ENCODE data around the gene KIF13A.
"Not testable (repeated sequence)": the region's sequence is repeated elsewhere in the genome, so short reads cannot be mapped to it uniquely, and the experiment has no call there.

Gene KIF13A

DNA sequence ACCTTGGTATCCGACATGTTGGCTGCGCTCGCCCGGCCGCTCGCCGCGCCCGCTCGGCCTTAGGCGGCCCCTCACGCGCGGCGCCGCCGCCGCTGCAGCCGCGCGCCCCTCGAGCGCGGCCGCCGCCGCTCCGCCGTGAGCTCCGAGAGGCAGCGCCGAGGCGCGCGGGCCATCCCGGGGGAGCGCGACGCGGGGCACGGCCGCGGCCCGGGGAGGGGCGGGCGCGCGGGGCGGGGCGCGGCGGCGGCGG, at the start of gene KIF13A:
Gene KIF13A (minus strand): TSS at position 189 of the 250 bp plus-strand sequence. CDS start 172 bp downstream, at position 17.
- DNase-seq (ENCODE audit: low read depth) = no peak

GRCh38 chr6:18036781-18037180, 49.3 kb upstream of the KIF13A start:
- DNase-seq (ENCODE audit: low read depth) = no peak

DNA sequence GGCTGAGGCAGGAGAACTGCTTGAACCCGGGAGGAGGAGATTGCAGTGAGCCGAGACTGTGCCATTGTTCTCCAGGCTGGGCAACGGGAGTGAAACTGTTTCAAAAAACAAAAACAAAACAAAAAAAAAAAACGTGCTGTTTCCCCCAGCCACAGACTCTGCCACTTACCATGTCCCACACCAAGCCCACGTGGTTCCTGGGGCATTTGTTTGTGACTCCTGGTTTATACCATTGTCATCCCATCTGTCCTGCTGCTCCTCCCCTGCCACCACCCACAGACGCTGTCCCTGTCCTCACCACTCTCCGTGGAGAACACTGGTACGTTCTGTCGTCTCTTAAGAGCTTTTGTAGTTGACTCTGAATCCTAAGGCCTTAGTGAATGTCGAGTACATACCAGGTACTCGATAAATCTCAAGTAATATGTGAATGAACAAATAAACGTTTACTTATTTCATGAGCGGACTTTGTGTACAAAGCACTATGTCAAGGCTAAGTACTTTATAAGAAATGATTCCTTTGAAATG, 48.0 kb upstream of the KIF13A start:
- no peak for DNase-seq (ENCODE audit: low read depth)

GRCh38 chr6:18034798-18035202, 47.4 kb upstream of the KIF13A start:
- no peak for DNase-seq (ENCODE audit: low read depth)

GRCh38 chr6:18031680-18032256, 44.3 kb upstream of the KIF13A start:
- no peak for DNase-seq (ENCODE audit: low read depth)

- no peak for DNase-seq (ENCODE audit: low read depth)
These were observed 43.8 kb upstream of the KIF13A start for GRCh38 chr6:18031189-18031588.

DNA sequence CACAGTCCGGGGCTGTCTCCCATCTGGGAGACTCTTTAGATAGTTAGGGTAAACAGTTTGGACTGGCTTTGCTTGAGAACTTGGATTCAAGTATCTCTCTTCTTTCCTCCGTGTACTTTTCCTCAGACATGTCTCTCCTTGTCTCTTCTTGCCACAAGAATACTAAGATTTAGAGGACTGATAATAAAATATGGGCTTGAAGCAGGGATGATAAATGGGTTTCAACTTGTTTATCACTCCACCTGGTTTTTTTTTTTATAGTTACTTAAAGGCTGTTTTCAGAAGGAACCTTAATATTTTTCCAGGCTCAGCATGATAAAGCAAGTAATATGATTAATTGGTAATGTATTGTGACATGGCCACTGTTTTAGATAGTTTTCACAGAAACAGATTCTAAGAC, 40.9 kb upstream of the KIF13A start:
- no peak for DNase-seq (ENCODE audit: low read depth)

- no peak for DNase-seq (ENCODE audit: low read depth)
These were observed 38.2 kb upstream of the KIF13A start for GRCh38 chr6:18025596-18025995.

GRCh38 chr6:18024876-18025275, 37.4 kb upstream of the KIF13A start:
- no peak for DNase-seq (ENCODE audit: low read depth)

DNA sequence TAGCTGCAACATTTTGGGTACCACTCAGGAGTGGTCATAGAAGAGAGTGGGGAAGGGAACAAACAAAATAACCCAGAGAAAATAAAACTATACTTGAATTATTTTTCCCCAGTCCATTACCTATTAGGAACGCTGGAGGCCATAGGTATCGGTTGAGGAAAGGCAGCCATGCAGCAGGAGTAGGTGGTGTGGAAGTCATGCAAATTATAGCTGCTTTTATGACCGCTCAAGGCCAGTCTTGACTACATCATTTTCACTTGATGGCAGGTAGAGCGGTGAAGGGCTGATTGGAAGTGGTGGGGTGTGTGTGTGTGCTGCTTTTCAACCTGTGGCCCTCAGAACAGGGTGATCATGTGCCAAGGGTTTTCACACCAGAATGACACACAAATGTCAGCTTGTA, 36.5 kb upstream of the KIF13A start:
- no peak for DNase-seq (ENCODE audit: low read depth)

- DNase-seq (ENCODE audit: low read depth) = peak; percentile 17
These were observed 35.2 kb upstream of the KIF13A start for GRCh38 chr6:18022398-18023231.

DNA sequence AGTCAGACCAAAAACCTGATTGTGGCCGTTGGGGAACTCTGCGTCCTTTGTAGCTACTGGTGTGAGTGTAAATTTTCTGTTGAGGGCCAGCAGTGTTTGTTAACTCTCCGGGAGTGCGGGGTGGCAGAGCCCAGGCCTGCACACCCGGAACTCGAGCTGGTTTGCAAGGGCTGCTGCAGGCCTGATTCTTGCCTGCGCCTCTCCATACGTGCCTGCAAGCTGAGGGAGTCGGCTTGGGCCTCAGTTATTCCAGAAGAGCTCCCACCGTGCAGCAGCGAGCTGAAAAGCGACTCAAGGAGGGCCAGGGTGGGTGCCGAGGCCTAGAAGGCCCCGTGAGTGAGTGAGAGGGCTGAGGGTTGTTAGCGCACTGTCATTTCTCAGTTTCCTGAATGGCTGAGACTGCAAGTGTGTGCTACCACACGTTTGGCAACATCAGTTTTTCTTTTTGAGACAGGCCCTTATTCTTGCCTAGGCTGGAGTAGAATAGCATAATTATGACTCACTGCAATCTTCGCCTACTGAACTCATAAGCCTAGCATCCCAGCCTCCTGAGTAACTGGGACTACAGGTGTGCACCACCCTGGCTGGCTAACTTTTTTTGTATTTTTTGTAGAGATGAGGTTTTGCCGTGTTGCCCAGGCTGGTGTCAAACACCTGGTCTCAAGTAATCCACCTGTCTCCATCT, 33.9 kb upstream of the KIF13A start:
- DNase-seq (ENCODE audit: low read depth) = no peak

GRCh38 chr6:18020545-18020944, 33.1 kb upstream of the KIF13A start:
- not testable (repeated sequence) for DNase-seq (ENCODE audit: low read depth)

DNA sequence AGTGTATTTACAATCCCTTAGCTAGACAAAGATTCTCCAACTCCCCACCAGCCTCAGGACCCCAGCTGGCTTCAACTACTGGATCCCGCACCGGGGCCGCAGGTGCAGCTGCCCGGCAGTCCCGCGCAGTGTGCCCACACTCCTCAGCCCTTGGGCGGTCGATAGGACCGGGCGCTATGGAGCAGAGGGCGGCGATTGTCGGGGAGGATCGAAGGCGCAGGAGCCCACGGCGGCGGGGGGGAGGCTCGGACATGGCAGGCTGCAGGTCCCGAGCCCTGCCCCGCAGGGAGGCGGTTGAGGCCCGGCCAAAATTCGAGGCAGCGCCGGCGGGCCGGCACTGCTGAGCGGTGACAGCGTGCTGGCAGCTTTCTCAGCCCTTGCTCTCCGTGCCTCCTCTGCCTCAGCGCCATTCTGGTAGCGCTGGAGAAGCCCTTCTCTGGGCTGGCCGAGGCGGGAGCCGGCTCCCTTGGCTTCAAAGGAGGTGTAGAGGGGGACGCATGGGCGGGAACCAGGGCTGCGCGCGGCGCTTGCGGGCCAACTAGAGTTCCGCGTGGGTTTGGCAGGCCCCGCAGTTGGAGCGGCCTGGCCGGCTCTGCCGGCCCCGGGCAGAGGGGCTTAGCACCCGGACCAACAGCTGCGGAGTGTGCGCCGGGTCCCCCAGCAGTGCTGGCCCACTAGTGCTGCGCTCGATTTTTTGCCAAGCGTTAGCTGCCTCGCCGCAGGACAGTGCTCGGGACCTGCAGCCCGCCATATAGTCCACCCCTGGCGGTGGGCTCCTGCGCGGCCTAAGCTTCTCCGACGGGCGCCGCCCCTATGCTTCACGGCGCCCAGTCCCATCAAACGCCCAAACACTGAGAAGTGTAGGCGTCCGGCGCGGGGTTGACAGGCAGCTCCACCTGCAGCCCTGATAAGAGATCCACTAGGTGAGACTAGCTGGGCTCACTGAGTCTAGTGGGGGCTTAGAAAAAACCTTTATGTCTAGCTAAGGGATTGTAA, 32.4 kb upstream of the KIF13A start:
- DNase-seq (ENCODE audit: low read depth) = no peak

- DNase-seq (ENCODE audit: low read depth) = not testable (repeated sequence)
These were observed 31.7 kb upstream of the KIF13A start for GRCh38 chr6:18019133-18019532.

DNA sequence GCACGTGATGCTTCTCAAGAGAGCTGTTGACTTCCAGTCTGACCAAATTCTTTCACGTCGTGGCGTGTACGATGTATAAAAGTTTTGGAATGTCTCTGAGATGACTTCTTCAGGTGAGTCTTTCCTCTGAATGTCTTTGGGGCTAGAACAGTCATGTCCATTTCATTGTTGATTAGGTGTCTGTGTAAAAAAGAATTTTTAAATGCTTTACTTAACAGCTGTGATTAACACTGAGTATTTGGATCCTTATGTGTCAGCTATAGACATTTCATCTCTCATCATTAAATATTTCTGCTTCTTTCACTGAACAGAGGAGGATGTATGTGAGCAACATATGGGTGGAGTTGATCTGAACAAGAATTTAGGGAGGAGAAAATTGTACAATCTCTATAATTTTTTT, 29.3 kb upstream of the KIF13A start:
- no peak for DNase-seq (ENCODE audit: low read depth)

DNA sequence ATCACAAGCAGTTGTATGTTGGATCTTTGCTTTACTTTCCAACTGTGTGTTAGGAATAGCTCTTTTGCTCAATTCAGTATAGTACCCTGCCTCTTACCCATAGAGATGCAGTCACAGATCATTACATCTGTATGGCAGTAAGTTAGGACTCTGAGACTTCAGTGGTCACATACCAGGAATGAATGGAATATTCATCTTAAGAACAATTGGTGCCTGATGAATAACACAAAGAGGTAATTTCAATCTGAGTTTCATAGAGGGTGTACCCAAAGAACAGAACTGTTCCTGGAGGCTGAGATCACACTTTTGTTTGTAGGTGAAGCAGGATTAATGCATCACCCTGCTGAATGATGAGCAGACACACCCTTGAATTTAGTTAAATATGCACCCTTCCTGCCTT, 28.7 kb upstream of the KIF13A start:
- DNase-seq (ENCODE audit: low read depth) = no peak

GRCh38 chr6:18011287-18011686, 23.9 kb upstream of the KIF13A start:
- DNase-seq (ENCODE audit: low read depth) = no peak

DNA sequence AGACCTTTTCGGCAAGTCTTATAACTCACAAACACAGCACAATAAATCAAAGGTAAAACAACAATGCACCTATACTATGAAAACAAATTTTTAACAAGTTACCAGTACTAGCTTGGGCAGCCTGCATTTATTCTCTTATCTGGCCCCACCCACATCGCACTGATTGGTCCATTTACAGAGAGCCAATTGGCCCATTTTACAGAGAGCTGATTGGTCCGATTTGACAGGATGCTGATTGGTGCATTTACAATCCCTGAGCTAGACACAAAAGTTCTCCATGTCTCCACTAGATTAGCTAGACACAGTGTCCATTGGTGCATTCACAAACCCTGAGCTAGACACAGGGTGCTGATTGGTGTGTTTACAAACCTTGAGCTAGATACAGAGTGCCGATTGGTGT, 23.1 kb upstream of the KIF13A start:
- DNase-seq (ENCODE audit: low read depth) = not testable (repeated sequence)

DNA sequence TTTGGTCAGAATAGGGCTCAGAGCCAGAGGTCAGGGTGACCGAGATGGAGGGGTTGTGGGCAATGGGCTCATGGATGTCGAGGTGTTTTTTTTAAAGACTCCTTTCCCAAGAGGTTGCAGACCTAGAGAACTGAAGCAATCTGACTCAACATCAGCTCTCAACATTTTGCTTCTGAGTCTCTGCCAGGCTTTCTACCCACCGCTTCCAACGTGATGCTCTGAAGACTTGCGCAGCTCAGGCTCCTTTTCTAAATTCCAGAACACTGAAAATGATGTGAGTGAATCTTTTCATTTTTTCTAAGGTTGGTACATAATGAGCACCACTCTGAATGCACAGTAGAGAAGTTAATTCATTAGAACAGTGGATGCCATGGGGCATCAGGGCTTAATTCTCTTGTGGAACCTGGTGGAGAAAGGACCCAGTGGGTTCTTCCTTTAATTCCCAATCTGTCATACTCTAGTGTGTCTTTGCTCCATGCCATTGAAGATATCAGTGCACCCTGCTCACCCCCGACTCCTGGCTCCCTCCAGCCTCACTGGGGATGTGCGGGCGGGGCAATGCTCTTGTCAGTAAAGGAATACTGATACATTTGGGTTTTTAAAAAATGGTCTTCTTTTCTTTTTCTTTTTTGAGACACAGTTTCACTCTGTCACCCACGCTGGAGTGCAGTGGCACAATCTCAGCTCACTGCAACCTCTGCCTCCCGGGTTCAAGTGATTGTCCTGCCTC, 17.0 kb upstream of the KIF13A start:
- no peak for DNase-seq (ENCODE audit: low read depth)

DNA sequence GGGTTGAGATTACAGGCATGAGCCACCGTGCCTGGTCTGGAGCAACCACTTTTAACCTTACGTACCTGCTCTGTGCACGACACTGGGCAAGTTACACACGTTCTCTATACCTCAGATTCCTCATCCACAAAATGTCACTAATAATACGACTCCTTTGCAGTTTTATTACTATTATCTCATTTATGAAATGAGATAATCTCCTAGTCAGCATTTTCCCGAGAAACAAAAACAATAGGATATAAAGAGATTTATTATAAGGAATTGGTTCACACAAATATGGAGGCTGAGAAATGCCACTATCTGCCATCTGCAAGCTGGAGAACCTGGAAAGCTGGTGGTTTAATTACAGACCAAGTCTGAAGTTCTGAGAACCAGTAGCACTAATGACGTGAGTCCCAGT, 12.0 kb upstream of the KIF13A start:
- no peak for DNase-seq (ENCODE audit: low read depth)
